H4 (cell line): ENCODE data around the gene PTPRN2. TPM values are rescaled to one million over a fixed set of nuclear protein-coding genes. Genes with fewer than 3 reads are reported as not detected.
"Not testable (repeated sequence)": the region's sequence is repeated elsewhere in the genome, so short reads cannot be mapped to it uniquely, and the experiment has no call there.

ENCODE experiments used
- DNase-seq: peaks from one replicate; pipeline ENCODE4 v3.0.0-alpha.2; 2015; ENCODE audit warnings: low spot score
- total RNA-seq: library from RNA; depleted of rRNA; stranded (reverse); fragments of >200 nt; shearing (Covaris generic); gene quantifications from 2 replicates; pipeline ENCODE4 v1.2.3, GENCODE V29; 2014

PTPRN2 gene
- total RNA-seq, 1 experiment from 2014 or later = 0.97 TPM

DNA sequence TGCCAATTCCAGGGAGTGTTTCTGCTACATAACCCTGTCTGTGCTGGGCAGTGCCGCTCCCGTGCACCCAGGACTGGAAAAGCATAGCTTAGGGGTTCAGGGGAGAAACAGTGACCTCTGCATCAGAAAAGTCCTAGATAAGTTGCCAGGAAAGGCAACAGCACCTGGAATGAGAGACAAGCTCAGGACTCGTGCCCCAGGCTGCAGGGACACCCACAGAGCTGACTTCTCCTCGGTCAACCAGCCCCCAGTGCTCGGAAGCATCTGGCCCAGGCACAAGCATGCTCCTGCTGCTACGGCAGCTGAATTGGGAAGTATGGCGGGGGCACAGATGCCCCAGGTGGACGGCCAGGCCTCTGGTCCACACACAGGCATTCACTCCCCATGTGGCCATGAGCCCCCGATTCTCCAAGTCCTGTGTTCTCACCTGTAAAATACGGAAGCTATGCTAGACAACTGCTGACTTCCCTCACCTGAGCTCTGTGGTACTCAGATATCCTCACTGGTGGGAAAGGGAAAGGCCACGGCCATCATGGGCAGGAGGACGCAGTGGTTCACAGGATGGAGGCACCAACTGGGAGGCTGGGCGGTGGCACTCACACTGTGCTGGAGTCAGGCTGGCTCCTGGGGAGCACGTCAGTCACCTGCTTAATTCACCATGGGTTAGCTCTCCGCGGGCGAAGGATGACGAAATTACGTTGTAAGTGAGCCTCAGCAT, 220.5 kb downstream of the PTPRN2 start:
- no peak for DNase-seq

DNA sequence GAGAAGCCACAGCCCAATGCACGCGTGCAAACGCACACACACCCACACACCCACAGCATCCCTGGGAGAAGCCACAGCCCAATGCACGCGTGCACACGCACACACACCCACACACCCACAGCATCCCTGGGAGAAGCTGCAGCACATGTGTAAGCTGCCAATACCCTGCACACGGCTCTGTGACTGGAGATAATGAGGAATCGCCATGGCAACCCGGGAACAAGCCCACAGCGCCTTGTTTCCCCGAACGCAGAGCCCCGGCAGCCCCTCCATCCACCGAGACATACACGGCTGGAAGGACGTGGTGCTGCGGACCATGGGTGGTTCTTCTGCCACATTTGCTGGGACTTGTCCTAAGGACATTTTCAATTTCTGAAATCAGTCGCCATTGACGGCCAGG, 221.3 kb downstream of the PTPRN2 start:
- DNase-seq = no peak

- DNase-seq = no peak
Measured at GRCh38 chr7:158365267-158365666, 222.4 kb downstream of the PTPRN2 start.

- DNase-seq = no peak
Measured at GRCh38 chr7:158364451-158364850, 223.2 kb downstream of the PTPRN2 start.

- no peak for DNase-seq
Measured at GRCh38 chr7:158362912-158363905, 224.4 kb downstream of the PTPRN2 start.

DNA sequence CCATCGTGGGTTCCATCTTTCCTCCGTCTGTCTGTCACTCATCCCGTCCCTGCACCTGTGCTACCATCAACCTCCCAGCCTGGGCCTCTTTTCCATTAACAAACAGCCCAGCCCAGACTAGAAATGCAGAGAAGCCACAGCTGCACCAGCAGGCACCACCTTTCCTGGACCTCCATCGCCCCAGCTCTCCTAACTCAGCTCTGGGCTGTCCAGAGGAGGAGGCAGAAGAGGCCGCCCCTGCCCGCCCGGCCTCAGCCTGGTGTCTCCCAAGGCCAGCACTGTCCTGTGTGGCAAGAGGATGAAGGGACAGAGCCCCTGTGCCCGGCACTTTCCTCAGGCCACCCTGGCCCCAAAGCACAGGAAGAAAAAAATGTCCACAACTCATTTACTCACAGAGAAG, 225.6 kb downstream of the PTPRN2 start:
- DNase-seq = no peak

GRCh38 chr7:158361326-158361946, 226.2 kb downstream of the PTPRN2 start:
- DNase-seq = no peak

DNA sequence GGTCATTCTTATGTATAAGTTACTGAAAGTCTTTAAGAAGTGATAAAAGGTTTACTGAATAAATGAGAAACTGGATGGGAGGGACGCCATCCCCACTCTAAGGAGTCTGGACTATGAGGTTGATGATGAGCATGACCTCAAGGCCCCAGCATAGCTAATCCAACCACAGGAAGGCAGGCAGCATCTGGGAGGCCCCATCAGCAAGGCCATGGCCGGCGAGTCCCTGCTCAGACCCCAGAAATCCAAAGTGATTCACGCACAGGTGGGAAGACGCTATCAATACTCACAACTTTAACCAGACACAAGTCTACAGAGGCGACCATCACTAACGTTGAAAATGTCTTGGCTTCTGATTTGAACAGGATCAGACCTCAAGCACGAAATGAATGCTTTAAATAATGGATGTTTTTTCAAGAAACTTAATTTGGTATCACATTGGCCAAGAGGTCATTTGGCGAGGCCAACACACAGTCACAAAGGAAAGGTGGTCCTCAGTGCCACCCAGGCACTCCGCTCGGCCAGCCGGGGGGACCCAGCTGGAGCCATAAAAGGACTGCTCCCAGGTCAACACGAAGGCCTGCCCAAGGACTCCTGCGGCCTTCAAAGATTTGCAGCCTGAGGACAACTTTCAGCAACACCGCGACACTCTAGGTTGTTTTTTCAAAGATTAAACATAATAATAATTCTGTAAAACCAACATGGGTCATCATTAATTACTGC, 228.5 kb downstream of the PTPRN2 start:
- DNase-seq = no peak

DNA sequence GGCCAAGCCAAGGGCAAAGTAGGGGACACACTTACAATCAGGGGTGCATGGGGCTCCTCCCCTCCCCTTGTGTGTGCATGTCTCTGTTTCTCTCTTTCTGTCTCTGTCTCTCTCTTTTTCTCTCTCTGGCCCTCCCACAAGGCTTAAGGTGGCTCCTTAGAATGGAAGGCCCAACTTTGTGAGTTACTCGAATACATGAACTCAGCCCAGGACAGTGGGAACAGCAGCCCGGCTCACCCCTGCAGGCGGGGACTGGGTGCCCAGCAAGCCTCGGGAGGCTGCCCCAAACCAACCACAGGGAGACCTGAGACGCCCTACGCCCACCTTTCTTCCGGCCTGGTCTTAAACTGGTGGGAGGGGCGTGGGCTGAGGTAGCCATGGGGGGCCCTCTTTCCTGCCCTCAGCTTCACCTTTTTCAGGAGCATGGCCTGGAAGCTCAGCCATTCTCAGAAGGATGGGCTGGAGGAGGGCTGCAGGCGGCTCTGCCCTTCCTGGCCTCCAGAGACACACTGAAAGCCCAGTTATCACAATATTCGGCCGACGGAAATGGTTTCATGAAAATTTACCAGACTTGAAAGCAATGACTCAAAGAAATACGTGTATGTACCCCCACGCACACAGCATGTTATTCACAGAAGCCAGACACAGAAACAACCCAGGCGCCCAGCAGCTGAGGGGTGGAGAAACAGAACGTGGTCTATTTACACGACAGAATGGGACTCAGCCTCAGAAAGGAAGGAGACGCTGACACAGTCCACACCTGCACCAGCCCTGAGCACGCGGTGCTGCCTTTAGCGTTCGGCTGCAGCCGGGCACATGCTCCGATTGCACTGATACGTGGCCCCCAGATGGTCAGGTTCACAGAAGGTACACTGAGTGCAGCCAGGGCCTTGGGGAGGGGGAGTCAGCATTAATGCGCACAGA, 229.5 kb downstream of the PTPRN2 start:
- no peak for DNase-seq

- DNase-seq = no peak
Measured at GRCh38 chr7:158357106-158357897, 230.3 kb downstream of the PTPRN2 start.

DNA sequence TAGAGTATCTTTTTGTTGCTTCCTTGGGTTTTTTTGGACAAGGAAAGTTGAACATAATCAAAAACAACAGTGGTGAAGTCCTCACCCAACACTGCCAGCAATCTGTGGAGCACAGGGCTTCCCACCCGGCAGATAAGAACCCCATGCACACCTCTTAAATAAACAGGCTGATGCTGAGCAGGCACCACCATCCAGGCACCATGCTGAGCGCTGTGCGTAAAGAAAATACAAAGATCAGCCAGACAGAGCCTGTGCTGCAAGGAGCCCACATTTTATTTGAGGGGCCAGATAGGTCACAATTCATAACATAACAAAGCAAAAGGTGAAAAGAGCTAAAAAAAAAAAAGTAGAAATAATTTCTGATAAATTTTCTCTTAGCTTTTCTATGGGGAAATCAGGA, 231.2 kb downstream of the PTPRN2 start:
- DNase-seq = no peak

DNA sequence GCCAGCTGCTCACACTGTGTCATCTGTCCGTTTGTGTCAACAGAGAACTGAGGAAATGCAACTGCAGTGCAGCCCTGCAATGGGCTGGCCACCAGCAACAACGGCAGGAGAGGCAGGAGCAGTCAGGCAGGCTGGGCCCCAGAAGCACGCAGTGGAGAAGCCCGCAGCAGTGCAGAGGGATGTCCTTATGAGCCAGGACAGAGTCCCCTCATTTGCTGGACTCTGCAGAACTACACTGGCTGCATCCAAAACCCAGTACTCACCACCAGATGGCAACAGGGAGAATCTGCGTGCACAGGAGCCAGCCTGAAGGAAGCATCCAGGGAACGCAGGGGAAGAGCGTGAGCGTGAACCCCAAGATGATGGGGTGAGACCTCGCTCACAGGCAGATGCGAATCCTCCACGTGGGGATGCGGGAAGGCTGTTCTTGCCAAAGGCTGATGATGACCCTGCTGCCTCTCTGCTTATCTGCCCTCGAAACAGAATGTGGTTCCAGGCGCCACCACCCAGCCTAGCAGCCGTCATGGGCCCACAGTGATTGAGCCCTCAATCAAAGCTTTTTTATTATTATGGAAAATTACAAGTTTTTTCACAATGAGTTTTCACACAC, 232.1 kb downstream of the PTPRN2 start:
- peak; percentile 42 for DNase-seq

DNA sequence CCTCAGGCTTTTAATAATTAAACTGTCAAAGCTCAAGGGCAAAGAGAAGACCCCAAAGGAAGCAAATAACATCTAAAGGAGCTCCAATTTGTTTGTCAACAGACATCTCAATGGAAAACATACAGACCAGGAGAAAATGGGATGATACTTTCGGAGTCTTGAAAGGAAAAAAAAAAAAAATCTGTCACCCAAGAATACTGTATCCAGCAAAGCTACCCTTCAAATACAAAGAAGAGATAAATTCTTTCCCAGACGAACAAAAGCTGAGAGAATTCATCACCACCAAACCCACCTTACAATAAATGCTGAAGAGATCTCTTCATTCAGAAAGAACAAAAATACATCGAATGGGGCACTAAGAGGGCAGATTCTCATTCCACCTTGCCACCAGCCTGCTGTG, 232.8 kb downstream of the PTPRN2 start:
- no peak for DNase-seq

- peak; percentile 64 for DNase-seq
Measured at GRCh38 chr7:158353606-158354570, 233.7 kb downstream of the PTPRN2 start.

- not testable (repeated sequence) for DNase-seq
Measured at GRCh38 chr7:158351899-158352729, 235.5 kb downstream of the PTPRN2 start.

DNA sequence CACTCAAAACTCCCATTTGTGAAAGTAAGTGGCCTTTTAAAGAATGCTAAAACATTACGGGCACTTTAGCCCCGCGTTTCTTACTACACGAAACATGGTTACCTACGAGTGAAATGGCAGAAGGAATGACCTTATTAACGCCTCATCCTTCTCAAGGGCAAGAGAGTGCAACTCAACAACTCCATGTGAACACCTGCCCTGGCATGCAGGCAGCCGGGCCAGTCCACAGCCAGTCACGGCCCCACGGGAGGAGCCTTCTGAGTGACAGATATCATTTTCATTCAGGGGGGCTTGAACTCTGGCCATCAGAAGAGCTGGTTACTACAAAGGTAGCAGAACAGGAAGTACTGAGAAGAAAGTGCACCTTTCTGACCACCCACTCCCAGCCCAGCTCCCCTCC, 236.1 kb downstream of the PTPRN2 start:
- no peak for DNase-seq

- DNase-seq = no peak
Measured at GRCh38 chr7:158351051-158351450, 236.6 kb downstream of the PTPRN2 start.
